H1 (cell line): Measurements from ENCODE around the gene RAB11A. TPM values are rescaled to one million over a fixed set of nuclear protein-coding genes. Genes with fewer than 3 reads are reported as not detected.

Source experiments
- CTCF ChIA-PET: fragments of 300-600 bp; sonication (Branson Sonifier 250); formaldehyde crosslinking; loops from one replicate; lab custom pipeline; 2021; ENCODE audit not compliant: partially characterized antibody; lab: Charles Lee
- POLR2A ChIA-PET: fragments of 300-600 bp; sonication (Branson Sonifier 250); formaldehyde crosslinking; loops from one replicate; lab custom pipeline; 2021; ENCODE audit warnings: inconsistent platforms; ENCODE audit not compliant: partially characterized antibody; lab: Charles Lee
- DNase-seq, 2 experiments: peaks; one replicate each; pipeline versions ENCODE4 v3.0.0 to v3.0.0-alpha.2; 2010 to 2022; ENCODE audit warnings: low spot score in 2 of 2, low read depth in 1 of 2, mixed read lengths in 1 of 2
- FAIRE-seq: peaks from 2 replicates; lab custom pipeline; 2011; peaks lifted over from hg19 to GRCh38; lab: Jason Lieb, UNC
- H2AFZ ChIP-seq: 2 replicates; pipeline ENCODE4 v1.8.1; 2012; ENCODE audit warnings: low read length, inconsistent platforms
- H2AK5ac ChIP-seq: 2 replicates; pipeline ENCODE4 v1.6.1; 2013; ENCODE audit warnings: low read depth, low read length
- H2BK120ac ChIP-seq: replicated peaks from 2 replicates; pipeline ENCODE3; 2013; ENCODE audit warnings: low read depth, low read length, inconsistent platforms
- H2BK12ac ChIP-seq: 2 replicates; pipeline ENCODE4 v1.6.1; 2013; ENCODE audit warnings: low read depth, low read length
- H2BK15ac ChIP-seq: 2 replicates; pipeline ENCODE4 v1.6.1; 2013; ENCODE audit warnings: low read length
- H2BK20ac ChIP-seq: 2 replicates; pipeline ENCODE4 v1.6.1; 2013; ENCODE audit warnings: low read length
- H2BK5ac ChIP-seq: 2 replicates; pipeline ENCODE4 v1.6.1; 2013; ENCODE audit warnings: low read depth, low read length
- H3K14ac ChIP-seq: 2 replicates; pipeline ENCODE4 v1.6.1; 2013; ENCODE audit warnings: inconsistent platforms; ENCODE audit not compliant: insufficient read length
- H3K18ac ChIP-seq: 2 replicates; pipeline ENCODE4 v1.6.1; 2013; ENCODE audit warnings: low read length; ENCODE audit errors: extremely low read depth
- H3K23ac ChIP-seq: 2 replicates; pipeline ENCODE4 v1.6.1; 2013; ENCODE audit warnings: inconsistent platforms; ENCODE audit not compliant: insufficient read length
- H3K23me2 ChIP-seq: 2 replicates; pipeline ENCODE4 v1.6.1; 2013; ENCODE audit warnings: low read depth, low read length
- H3K27ac ChIP-seq: 2 replicates; pipeline ENCODE4 v1.6.1; 2011; ENCODE audit warnings: low read depth, low read length, inconsistent platforms
- H3K27me3 ChIP-seq, 4 experiments: replicated peaks in 1 of 4; 1 replicate in 1 of 4; 2 replicates in 3 of 4; pipeline versions ENCODE4 v1.6.1 to v1.8.1; 2011 to 2013; ENCODE audit warnings: low read length in 3 of 4, mild to moderate bottlenecking in 3 of 4, inconsistent platforms in 2 of 4, mixed read lengths in 2 of 4, moderate library complexity in 1 of 4; ENCODE audit not compliant: control insufficient read depth in 3 of 4, insufficient read depth in 3 of 4; ENCODE audit errors: extremely low read depth in 1 of 4
- H3K36me3 ChIP-seq, 4 experiments: 2 replicates each; pipeline versions ENCODE4 v1.6.1 to v1.8.1; 2011 to 2013; ENCODE audit warnings: mild to moderate bottlenecking in 4 of 4, low read length in 3 of 4, moderate library complexity in 2 of 4, control low read depth in 1 of 4, inconsistent platforms in 1 of 4; ENCODE audit not compliant: insufficient read depth in 4 of 4, control insufficient read depth in 2 of 4
- H3K4ac ChIP-seq: replicated peaks from 2 replicates; pipeline ENCODE3; 2013; ENCODE audit warnings: low read length, low read depth, mixed read lengths, inconsistent platforms; ENCODE audit not compliant: insufficient read length
- H3K4me1 ChIP-seq, 4 experiments: replicated peaks in 1 of 4; 1 replicate in 1 of 4; 2 replicates in 3 of 4; pipeline versions ENCODE4 v1.6.1 to v1.8.1; 2011 to 2013; ENCODE audit warnings: low read length in 3 of 4, inconsistent platforms in 2 of 4, mixed read lengths in 1 of 4; ENCODE audit not compliant: insufficient read depth in 4 of 4, control insufficient read depth in 3 of 4
- H3K4me2 ChIP-seq, 2 experiments: 2 replicates each; pipeline versions ENCODE4 v1.6.1 to v1.8.1; 2011 to 2013; ENCODE audit warnings: low read depth in 2 of 2, low read length in 2 of 2, control low read depth in 1 of 2, inconsistent platforms in 1 of 2, mild to moderate bottlenecking in 1 of 2; ENCODE audit not compliant: insufficient read depth in 1 of 2
- H3K4me3 ChIP-seq, 4 experiments: fragments of 200-600, 300-600 bp in 1 of 4; sonication (generic), shearing (Covaris generic), sonication (Bioruptor Twin) in 1 of 4; 2 replicates each; pipeline versions ENCODE4 v1.5.1 to v1.8.1; 2011 to 2016; ENCODE audit warnings: low read length in 4 of 4, low read depth in 3 of 4, control low read depth in 2 of 4, inconsistent platforms in 2 of 4, mild to moderate bottlenecking in 2 of 4, mixed read lengths in 1 of 4, moderate library complexity in 1 of 4; ENCODE audit not compliant: insufficient read depth in 2 of 4; ENCODE audit errors: extremely low read depth in 1 of 4
- H3K56ac ChIP-seq: replicated peaks from 2 replicates; pipeline ENCODE3; 2013; ENCODE audit warnings: low read depth, mild to moderate bottlenecking, mixed read lengths, low read length, inconsistent platforms; ENCODE audit not compliant: insufficient read length
- H3K79me1 ChIP-seq: 2 replicates; pipeline ENCODE4 v1.6.1; 2013; ENCODE audit warnings: low read depth, low read length, control low read depth
- H3K79me2 ChIP-seq, 2 experiments: 2 replicates each; pipeline versions ENCODE4 v1.6.1 to v1.8.1; 2012 to 2013; ENCODE audit warnings: low read length in 2 of 2, mild to moderate bottlenecking in 2 of 2, inconsistent platforms in 1 of 2; ENCODE audit not compliant: insufficient read depth in 2 of 2, control insufficient read depth in 1 of 2
- H3K9ac ChIP-seq, 4 experiments: replicated peaks in 1 of 4; 1 replicate in 1 of 4; 2 replicates in 3 of 4; pipeline versions ENCODE4 v1.6.1 to v1.8.1; 2011 to 2013; ENCODE audit warnings: low read depth in 3 of 4, low read length in 3 of 4, control low read depth in 2 of 4, mild to moderate bottlenecking in 2 of 4, moderate library complexity in 2 of 4, inconsistent platforms in 1 of 4; ENCODE audit errors: extremely low read depth in 1 of 4
- H3K9me3 ChIP-seq, 2 experiments: 2 replicates each; pipeline versions ENCODE4 v1.6.1 to v1.8.1; 2012 to 2013; ENCODE audit warnings: mild to moderate bottlenecking in 2 of 2, moderate library complexity in 2 of 2, control low read depth in 1 of 2, inconsistent platforms in 1 of 2, low read depth in 1 of 2, low read length in 1 of 2, mixed read lengths in 1 of 2; ENCODE audit not compliant: insufficient read depth in 2 of 2
- H4K20me1 ChIP-seq, 2 experiments: replicated peaks in 1 of 2; 2 replicates each; pipeline versions ENCODE3 to v1.8.1; 2011 to 2013; ENCODE audit warnings: inconsistent platforms in 2 of 2, low read length in 2 of 2, mild to moderate bottlenecking in 1 of 2; ENCODE audit not compliant: insufficient read depth in 2 of 2, control insufficient read depth in 1 of 2
- H4K5ac ChIP-seq: 2 replicates; pipeline ENCODE4 v1.6.1; 2013; ENCODE audit warnings: low read length, low read depth, mixed read lengths, inconsistent platforms; ENCODE audit not compliant: insufficient read length
- H4K8ac ChIP-seq: 2 replicates; pipeline ENCODE4 v1.8.0; 2013; ENCODE audit warnings: mild to moderate bottlenecking, moderate library complexity, low read length, inconsistent platforms; ENCODE audit not compliant: insufficient read depth; ENCODE audit errors: extremely low read depth
- H4K91ac ChIP-seq: replicated peaks from 2 replicates; pipeline ENCODE3; 2013; ENCODE audit warnings: low read length, mixed read lengths, inconsistent platforms; ENCODE audit not compliant: insufficient read length
- ATF3 ChIP-seq: IDR thresholded peaks from 2 replicates; pipeline ENCODE4 v1.6.1; 2011; ENCODE audit warnings: low read depth, mild to moderate bottlenecking, low read length; ENCODE audit not compliant: insufficient read depth
- BCL11A ChIP-seq, 2 experiments: IDR thresholded peaks; one replicate each; pipeline ENCODE4 v1.6.1; 2011; ENCODE audit warnings: low read depth in 2 of 2, low read length in 2 of 2, mild to moderate bottlenecking in 2 of 2
- GTF2F1 ChIP-seq: IDR thresholded peaks from 2 replicates; pipeline ENCODE4 v1.6.1; 2012; ENCODE audit warnings: low read depth, low read length, improper control_type of control experiment, borderline replicate concordance
- KDM5A ChIP-seq: fragments of 200-600 bp; IDR thresholded peaks from 2 replicates; pipeline ENCODE4 v1.7.1; 2012; ENCODE audit warnings: mild to moderate bottlenecking, low read length, inconsistent platforms, mixed read lengths
- PHF8 ChIP-seq: fragments of 200-600 bp; sonication (generic); conservative IDR thresholded peaks from 2 replicates; pipeline ENCODE4 v1.7.1; 2012; ENCODE audit warnings: low read depth, mild to moderate bottlenecking, inconsistent platforms, low read length, moderate library complexity
- SP4 ChIP-seq: IDR thresholded peaks from 2 replicates; pipeline ENCODE4 v1.6.1; 2012; ENCODE audit warnings: low read length, inconsistent platforms
- SUZ12 ChIP-seq: fragments of 200-600 bp; sonication (generic); IDR thresholded peaks from 2 replicates; pipeline ENCODE4 v1.6.1; 2012; ENCODE audit warnings: mild to moderate bottlenecking, inconsistent platforms, low read length, moderate library complexity, mixed read lengths
- USF2 ChIP-seq: IDR thresholded peaks from 2 replicates; pipeline ENCODE4 v1.6.1; 2011; ENCODE audit warnings: low read length, improper control_type of control experiment
- YY1 ChIP-seq: IDR thresholded peaks from 2 replicates; pipeline ENCODE4 v1.6.1; 2011; ENCODE audit warnings: low read depth, mild to moderate bottlenecking, low read length
- ZNF274 ChIP-seq: IDR thresholded peaks from 2 replicates; pipeline ENCODE4 v1.7.0; 2012; ENCODE audit warnings: low read length, borderline replicate concordance; ENCODE audit errors: extremely low read depth
- WGBS, 2 experiments: shearing (Covaris generic) in 1 of 2; methylation state at CpG; one replicate each; pipeline versions ENCODE4 v1.1.6 to v1.1.7; 2013 to 2015; ENCODE audit warnings: low lambda C conversion rate in 2 of 2, mixed read lengths in 2 of 2, inconsistent platforms in 1 of 2, low coverage in 1 of 2, missing lambda C conversion rate in 1 of 2; ENCODE audit not compliant: insufficient replicate concordance in 2 of 2, insufficient coverage in 1 of 2, insufficient read length in 1 of 2; ENCODE audit errors: extremely low coverage in 1 of 2, missing lambda C conversion rate in 1 of 2; 5-methylcytosine and 5-hydroxymethylcytosine counted together
- polyA plus RNA-seq, 7 experiments: library from polyadenylated mRNA; depleted of rRNA in 3 of 7; stranded (reverse) in 5 of 7; unstranded in 2 of 7; fragments of >200 nt in 5 of 7; fragments of 200-250 nt in 2 of 7; gene quantifications; 1 replicate in 5 of 7; 2 replicates in 1 of 7; 4 replicates in 1 of 7; pipeline versions ENCODE4 v1.2.1 to v1.2.3, GENCODE V29; 2011 to 2013; ENCODE audit warnings: missing spikeins in 2 of 7, mixed read lengths in 2 of 7
- total RNA-seq: library from RNA; stranded (reverse); fragmentation: NEBNext Ultra II Directional; extraction: Animal tissue kit (Norgen Biotek cat#: 25700); gene quantifications from 2 replicates; pipeline ENCODE4 v1.2.1, GENCODE V29; 2021

The RAB11A gene
- total and polyA plus RNA-seq, 2 of the 8 experiments (the other 6 are each of a cell fraction or from before 2014, with no cell fraction given): 211 to 254 TPM

GRCh38 chr15:65909831-65910230 is 40.5 kb downstream of the RAB11A start:
- Histone ChIP-seq H3K9ac (no peak overlapping the region), H3K4me1 (peaks cover 0 to 5% (median 3%) of the 10 kb centered on the region in 4 experiments; a peak in 4 of 7 replicates), H2AK5ac (no peak overlapping the region), H3K4me2 (no peak overlapping the region), H3K79me2 (no peaks in the 10 kb centered on the region), H3K36me3 (peaks cover 0 to 17% (median 0%) of the 10 kb centered on the region in 4 experiments; a peak in 6 of 8 replicates), H3K27ac (no peak overlapping the region), H3K4ac (no peak overlapping the region), H2BK15ac (no peak overlapping the region), H4K20me1 (peaks cover 4 to 5% of the 10 kb centered on the region in 2 experiments), H2BK5ac (no peak overlapping the region), H4K8ac (no peak overlapping the region), H4K91ac (no peak overlapping the region), H3K23ac (no peak overlapping the region), H2BK12ac (no peak overlapping the region), H3K14ac (no peak overlapping the region), H2BK120ac (no peak overlapping the region), H3K27me3 (no peaks in the 10 kb centered on the region), H3K56ac (no peak overlapping the region), H3K23me2 (no peaks in the 10 kb centered on the region), H2AFZ (no peak overlapping the region), H3K79me1 (no peaks in the 10 kb centered on the region; the same call in 1 of the 2 replicates), H4K5ac (no peak overlapping the region), H3K18ac (no peak overlapping the region), H3K9me3 (no peaks in the 10 kb centered on the region), H2BK20ac (no peak overlapping the region), H3K4me3 (no peak overlapping the region)
- ChIA-PET POLR2A (interaction anchor here (0.6 to 1.1 kb wide), 3 partner anchors 13 to 307 kb away, joined by 3 read pairs; no protein-coding TSS in a partner anchor), CTCF (interaction anchor here (0.9 to 2.6 kb wide), 4 partner anchors 12 to 158 kb away, joined by 3 to 10 read pairs (median 3); partner anchors contain the start of gene RAB11A)
- no peak for FAIRE-seq
- WGBS, 2 experiments: 93% methylated on average over 3 of the region's 3 CpGs; no CpG with 5 or more reads in 1 of the 2 experiments
- TF ChIP-seq YY1 (no peak), ATF3 (no peak), GTF2F1 (no peak), KDM5A (no peak), BCL11A (IDR thresholded peaks at IDR 0.05; ENCODE audit: low read depth in 2 of 2, low read length in 2 of 2) (no peak), PHF8 (no peak), SUZ12 (no peak), ZNF274 (no peak), USF2 (no peak), SP4 (no peak)
- DNase-seq: no peak
